H9 (cell line): ENCODE data around the gene MCFD2. TPM values are rescaled to one million over a fixed set of nuclear protein-coding genes. Genes with fewer than 3 reads are reported as not detected.

Source experiments
- DNase-seq: peaks from one replicate; pipeline ENCODE4 v3.0.0-alpha.2; 2017
- H2AFZ ChIP-seq: one replicate; pipeline ENCODE4 v1.6.1; 2013; ENCODE audit warnings: mild to moderate bottlenecking, low read length, control low read depth, moderate library complexity
- H2AK5ac ChIP-seq: 2 replicates; pipeline ENCODE4 v1.6.1; 2013; ENCODE audit warnings: low read length, control low read depth, mixed read lengths; ENCODE audit not compliant: insufficient read length
- H2BK120ac ChIP-seq: one replicate; pipeline ENCODE4 v1.6.1; 2013; ENCODE audit warnings: low read depth, mild to moderate bottlenecking, low read length, control low read depth, inconsistent platforms; ENCODE audit not compliant: poor library complexity, severe bottlenecking
- H2BK12ac ChIP-seq: 2 replicates; pipeline ENCODE4 v1.6.1; 2013; ENCODE audit warnings: low read length, control low read depth, mixed read lengths, low read depth; ENCODE audit not compliant: insufficient read length
- H2BK15ac ChIP-seq: 2 replicates; pipeline ENCODE4 v1.6.1; 2013; ENCODE audit warnings: low read depth, low read length, control low read depth
- H2BK20ac ChIP-seq: one replicate; pipeline ENCODE4 v1.6.1; 2013; ENCODE audit warnings: low read depth, mild to moderate bottlenecking, low read length, control low read depth, inconsistent platforms; ENCODE audit not compliant: poor library complexity, severe bottlenecking
- H2BK5ac ChIP-seq: 2 replicates; pipeline ENCODE4 v1.6.1; 2013; ENCODE audit warnings: low read length, control low read depth, mixed read lengths; ENCODE audit not compliant: insufficient read length
- H3K14ac ChIP-seq: 2 replicates; pipeline ENCODE4 v1.6.1; 2013; ENCODE audit warnings: low read length, control low read depth; ENCODE audit not compliant: insufficient read depth
- H3K18ac ChIP-seq: 2 replicates; pipeline ENCODE4 v1.6.1; 2013; ENCODE audit warnings: low read depth, mild to moderate bottlenecking, mixed read lengths, low read length, control low read depth; ENCODE audit not compliant: insufficient read length
- H3K23ac ChIP-seq: 2 replicates; pipeline ENCODE4 v1.6.1; 2013; ENCODE audit warnings: low read length, control low read depth, mixed read lengths, low read depth; ENCODE audit not compliant: insufficient read length
- H3K23me2 ChIP-seq: 2 replicates; pipeline ENCODE4 v1.6.1; 2013; ENCODE audit warnings: low read depth, mild to moderate bottlenecking, mixed read lengths, low read length, control low read depth; ENCODE audit not compliant: insufficient read length, poor library complexity, severe bottlenecking
- H3K27ac ChIP-seq: 2 replicates; pipeline ENCODE4 v1.5.1; 2013; ENCODE audit warnings: low read length, control low read depth, mixed read lengths, low read depth; ENCODE audit not compliant: insufficient read length
- H3K27me3 ChIP-seq: 2 replicates; pipeline ENCODE4 v1.6.1; 2013; ENCODE audit warnings: low read length, control low read depth, inconsistent platforms; ENCODE audit not compliant: insufficient read depth
- H3K4ac ChIP-seq: 2 replicates; pipeline ENCODE4 v1.6.1; 2013; ENCODE audit warnings: low read depth, mild to moderate bottlenecking, control low read depth, inconsistent platforms, low read length, moderate library complexity
- H3K4me1 ChIP-seq: 2 replicates; pipeline ENCODE4 v1.6.1; 2013; ENCODE audit warnings: low read length, control low read depth, inconsistent platforms; ENCODE audit not compliant: insufficient read depth
- H3K4me2 ChIP-seq: 2 replicates; pipeline ENCODE4 v1.6.1; 2013; ENCODE audit warnings: low read length, control low read depth, mixed read lengths; ENCODE audit not compliant: insufficient read length, insufficient read depth
- H3K56ac ChIP-seq: 2 replicates; pipeline ENCODE4 v1.6.1; 2013; ENCODE audit warnings: low read depth, mild to moderate bottlenecking, mixed read lengths, low read length, control low read depth; ENCODE audit not compliant: insufficient read length
- H3K79me1 ChIP-seq: 2 replicates; pipeline ENCODE4 v1.6.1; 2013; ENCODE audit warnings: low read depth, mild to moderate bottlenecking, moderate library complexity, low read length, control low read depth, inconsistent platforms; ENCODE audit not compliant: insufficient read depth, poor library complexity, severe bottlenecking
- H3K79me2 ChIP-seq: 2 replicates; pipeline ENCODE4 v1.6.1; 2013; ENCODE audit warnings: low read length, control low read depth, inconsistent platforms; ENCODE audit not compliant: insufficient read depth
- H3K9ac ChIP-seq: 2 replicates; pipeline ENCODE4 v1.6.1; 2013; ENCODE audit warnings: low read length, control low read depth, mixed read lengths; ENCODE audit not compliant: insufficient read length; ENCODE audit errors: extremely low read depth
- H3K9me3 ChIP-seq: one replicate; pipeline ENCODE4 v1.6.1; 2013; ENCODE audit warnings: low read depth, low read length, inconsistent platforms; ENCODE audit not compliant: control insufficient read depth
- H3T11ph ChIP-seq: one replicate; pipeline ENCODE4 v1.6.1; 2013; ENCODE audit warnings: mild to moderate bottlenecking, low read length, control low read depth, inconsistent platforms
- H4K20me1 ChIP-seq: one replicate; pipeline ENCODE4 v1.6.1; 2013; ENCODE audit not compliant: control insufficient read depth, insufficient read length, insufficient read depth
- H4K5ac ChIP-seq: 2 replicates; pipeline ENCODE4 v1.6.1; 2013; ENCODE audit warnings: low read depth, mild to moderate bottlenecking, mixed read lengths, low read length, control low read depth; ENCODE audit not compliant: insufficient read length
- H4K8ac ChIP-seq: replicated peaks from 2 replicates; pipeline ENCODE4 v1.6.1; 2013; ENCODE audit warnings: low read length, control low read depth, mixed read lengths, low read depth; ENCODE audit not compliant: insufficient read length
- H4K91ac ChIP-seq: 2 replicates; pipeline ENCODE4 v1.6.1; 2013; ENCODE audit warnings: low read depth, mild to moderate bottlenecking, moderate library complexity, mixed read lengths, low read length, control low read depth; ENCODE audit not compliant: insufficient read length
- H3K27ac Mint-ChIP-seq, 3 experiments: 2 replicates in 2 of 3; 3 replicates in 1 of 3; pipeline ENCODE4 v1.8.0; 2020 to 2021; ENCODE audit warnings: mixed read lengths in 3 of 3, mild to moderate bottlenecking in 1 of 3, moderate library complexity in 1 of 3
- H3K27me3 Mint-ChIP-seq: 2 replicates; pipeline ENCODE4 v1.8.0; 2021; ENCODE audit warnings: low read depth, mild to moderate bottlenecking, moderate library complexity, mixed read lengths
- H3K36me3 Mint-ChIP-seq, 3 experiments: 2 replicates in 2 of 3; 3 replicates in 1 of 3; pipeline ENCODE4 v1.8.0; 2020 to 2021; ENCODE audit warnings: low read depth in 3 of 3, mixed read lengths in 3 of 3; ENCODE audit not compliant: insufficient read depth in 1 of 3
- H3K4me1 Mint-ChIP-seq, 2 experiments: 2 replicates each; pipeline ENCODE4 v1.8.0; 2020; ENCODE audit warnings: mixed read lengths in 2 of 2
- H3K4me3 Mint-ChIP-seq, 2 experiments: 2 replicates in 1 of 2; 3 replicates in 1 of 2; pipeline ENCODE4 v1.8.0; 2020 to 2021; ENCODE audit warnings: mild to moderate bottlenecking in 2 of 2, mixed read lengths in 2 of 2, moderate library complexity in 1 of 2
- H3K9me3 Mint-ChIP-seq, 2 experiments: 2 replicates in 1 of 2; 3 replicates in 1 of 2; pipeline ENCODE4 v1.8.0; 2020; ENCODE audit warnings: mild to moderate bottlenecking in 2 of 2, mixed read lengths in 2 of 2, moderate library complexity in 1 of 2
- CTCF ChIP-seq: fragments of 200-600 bp; sonication (generic); conservative IDR thresholded peaks from 3 replicates; pipeline ENCODE4 v1.8.0; 2021; ENCODE audit warnings: antibody characterized with exemption, mild to moderate bottlenecking
- WGBS: extraction: QIAGEN DNeasy Blood & Tissue Kit; methylation state at CpG from one replicate; pipeline ENCODE4 v1.1.7; 2013; ENCODE audit warnings: missing lambda C conversion rate, low lambda C conversion rate, mixed read lengths; ENCODE audit not compliant: insufficient read length; ENCODE audit errors: extremely low coverage; 5-methylcytosine and 5-hydroxymethylcytosine counted together
- total RNA-seq: library from RNA; stranded (reverse); gene quantifications from 2 replicates; pipeline ENCODE4 v1.2.1, GENCODE V29; 2021

Gene MCFD2
- total RNA-seq, 1 experiment from 2014 or later, result 64.6 TPM

- Histone ChIP-seq H2AFZ (no peak overlapping the region), H3K4ac (no peak overlapping the region), H2BK15ac (no peak overlapping the region), H3K79me2 (no peaks in the 10 kb centered on the region), H3K9ac (no peak overlapping the region), H3K79me1 (no peaks in the 10 kb centered on the region), H3K4me1 (no peaks in the 10 kb centered on the region), H3T11ph (no peak overlapping the region), H4K5ac (no peak overlapping the region), H4K8ac (no peak overlapping the region), H2AK5ac (no peak overlapping the region), H3K27me3 (no peaks in the 10 kb centered on the region), H4K91ac (no peak overlapping the region), H3K23ac (no peak overlapping the region), H2BK120ac (no peak overlapping the region), H3K14ac (no peak overlapping the region), H3K27ac (no peak overlapping the region), H3K9me3 (no peaks in the 10 kb centered on the region), H2BK20ac (no peak overlapping the region), H3K4me2 (no peak overlapping the region), H3K23me2 (no peaks in the 10 kb centered on the region), H3K18ac (no peak overlapping the region), H4K20me1 (no peaks in the 10 kb centered on the region), H2BK12ac (no peak overlapping the region), H2BK5ac (no peak overlapping the region), H3K56ac (no peak overlapping the region)
- Mint-ChIP-seq H3K27ac (no peak overlapping the region), H3K4me3 (no peak overlapping the region), H3K27me3 (no peaks in the 10 kb centered on the region), H3K9me3 (no peaks in the 10 kb centered on the region), H3K36me3 (peaks cover 0 to 6% (median 3%) of the 10 kb centered on the region in 3 experiments; a peak in 4 of 7 replicates), H3K4me1 (peaks cover 7 to 9% of the 10 kb centered on the region in 2 experiments; a peak in 3 of 4 replicates)
- WGBS, result no CpG with 5 or more reads among the region's 4 CpGs
- DNase-seq, result no peak
- no peak for TF ChIP-seq CTCF
Measured at GRCh38 chr2:46963210-46963609, 47.6 kb upstream of the MCFD2 start.
